ENCODE results near the gene MGAT5.

The MGAT5 gene

DNA sequence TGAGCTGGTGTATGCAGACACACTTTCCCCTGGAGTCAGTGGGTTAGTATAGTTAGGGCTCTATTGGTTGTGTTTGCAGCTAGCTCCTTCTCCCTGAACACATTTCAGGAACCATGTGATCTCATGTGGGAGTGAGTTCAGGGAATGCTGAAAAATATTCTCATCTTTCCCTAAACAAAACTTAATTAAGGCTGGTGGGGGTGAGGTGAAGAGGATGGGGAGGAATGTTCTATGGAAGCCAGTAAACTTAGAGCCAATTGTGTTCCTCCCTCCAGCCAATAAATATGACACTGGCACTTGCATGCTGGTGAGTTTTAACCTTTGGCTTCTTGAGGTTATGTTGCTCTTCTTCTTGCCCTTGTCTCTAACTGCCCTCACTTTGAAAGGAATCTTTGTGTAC lies 952 bp downstream of the MGAT5 start:
- TF ChIP-seq TEAD4 (IDR thresholded peaks at IDR 0.05) (no peak), ZBTB7A (IDR thresholded peaks at IDR 0.05; ENCODE audit: low read depth) (no peak), RAD21 (IDR thresholded peaks at IDR 0.05; ENCODE audit: low read depth) (no peak), TCF12 (IDR thresholded peaks at IDR 0.05; ENCODE audit: low read depth) (no peak)
- TF ChIP-seq, protein P1, sequence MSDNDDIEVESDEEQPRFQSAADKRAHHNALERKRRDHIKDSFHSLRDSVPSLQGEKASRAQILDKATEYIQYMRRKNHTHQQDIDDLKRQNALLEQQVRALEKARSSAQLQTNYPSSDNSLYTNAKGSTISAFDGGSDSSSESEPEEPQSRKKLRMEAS (IDR thresholded peaks at IDR 0.05): no peak

DNA sequence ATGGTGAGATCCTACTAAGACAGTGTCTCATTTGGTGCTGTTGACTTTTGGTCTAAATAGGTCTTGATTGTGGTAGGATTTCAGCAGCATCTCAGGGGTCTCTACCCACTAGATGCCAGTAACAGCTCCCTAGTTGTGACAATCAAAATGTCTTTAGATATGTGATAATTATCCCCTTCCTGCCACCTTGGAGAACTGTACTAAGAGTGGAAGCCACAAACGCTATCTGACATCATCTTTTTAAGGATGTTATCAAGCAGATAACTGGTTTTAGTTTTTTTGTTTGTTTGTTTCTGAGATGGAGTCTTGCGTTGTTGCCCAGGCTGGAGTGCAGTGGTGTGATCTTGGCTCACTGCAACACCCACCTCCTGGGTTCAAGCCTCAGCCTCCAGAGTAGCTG lies 3.1 kb downstream of the MGAT5 start:
- TF ChIP-seq, protein P1 (IDR thresholded peaks at IDR 0.05): no peak
- TF ChIP-seq CREB1 (IDR thresholded peaks at IDR 0.05; ENCODE audit: low read depth) (no peak), TCF12 (IDR thresholded peaks at IDR 0.05; ENCODE audit: low read depth) (no peak), NFIC (IDR thresholded peaks at IDR 0.05) (no peak), RAD21 (IDR thresholded peaks at IDR 0.05; ENCODE audit: low read depth) (no peak), TAF1 (IDR thresholded peaks at IDR 0.05; ENCODE audit: low read depth) (no peak)

DNA sequence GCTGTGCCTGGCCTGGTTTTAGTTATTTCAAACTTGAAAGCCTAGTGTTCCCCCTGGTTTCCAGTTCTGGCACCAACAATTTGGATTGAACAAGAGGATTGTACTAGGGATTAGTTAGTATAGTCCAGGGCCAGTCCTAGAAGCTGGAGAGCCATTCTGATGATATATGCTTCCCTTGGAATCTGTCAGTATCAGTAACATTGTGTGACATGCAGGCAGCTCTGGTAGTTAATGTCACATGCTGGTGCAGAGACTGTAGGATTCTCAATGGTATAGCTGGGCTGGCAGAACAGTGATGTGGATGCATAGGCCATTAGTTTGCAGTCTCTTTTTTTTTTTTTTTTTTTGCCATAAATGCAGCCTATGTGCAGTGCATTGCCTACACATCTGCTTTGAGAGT lies 3.6 kb downstream of the MGAT5 start:
- no peak for TF ChIP-seq RAD21 (IDR thresholded peaks at IDR 0.05; ENCODE audit: low read depth)
- TF ChIP-seq CEBPB (IDR thresholded peaks at IDR 0.05): no peak
- no peak for TF ChIP-seq NFIC (IDR thresholded peaks at IDR 0.05)
- no peak for TF ChIP-seq FOXM1 (IDR thresholded peaks at IDR 0.05; ENCODE audit: borderline replicate concordance, low read depth)
- TF ChIP-seq, protein P1 (IDR thresholded peaks at IDR 0.05): no peak
- no peak for TF ChIP-seq EP300 (IDR thresholded peaks at IDR 0.05; ENCODE audit: borderline replicate concordance)

DNA sequence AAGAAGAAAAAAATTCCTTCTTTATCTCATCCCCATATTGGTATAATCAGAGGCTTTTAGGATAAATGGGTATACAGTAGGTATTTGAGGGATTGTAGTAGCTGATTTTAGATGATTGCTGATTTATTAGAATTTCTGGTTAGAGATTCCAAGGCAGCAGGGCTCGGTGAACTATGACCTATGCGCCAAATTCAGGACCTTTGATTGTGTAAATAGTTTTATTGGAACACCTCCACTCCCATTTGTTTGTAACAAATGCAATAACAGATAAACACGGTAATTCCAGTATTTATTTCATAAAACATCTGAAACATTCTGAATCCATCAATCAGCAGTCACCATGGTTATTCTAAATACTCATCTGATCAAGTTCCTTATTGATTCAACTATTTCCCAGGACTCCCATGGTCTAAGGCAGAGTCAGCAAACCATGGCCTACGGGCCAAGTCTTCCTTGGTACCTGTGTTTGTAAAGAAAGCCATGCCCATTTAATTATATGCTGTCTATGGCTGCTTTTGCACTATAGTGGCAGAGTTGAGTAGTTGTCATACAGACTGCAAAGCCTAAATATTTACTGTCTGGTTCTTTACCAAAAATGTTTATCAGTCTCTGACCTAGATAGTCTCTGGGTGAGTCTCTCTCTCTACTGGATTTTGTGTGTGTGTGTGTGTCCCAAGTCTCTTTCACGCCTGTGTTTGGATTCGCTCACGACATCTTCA lies 4.3 kb downstream of the MGAT5 start:
- TF ChIP-seq, protein P1 (IDR thresholded peaks at IDR 0.05): no peak
- TF ChIP-seq ZBTB7A (IDR thresholded peaks at IDR 0.05; ENCODE audit: low read depth) (no peak), CEBPB (IDR thresholded peaks at IDR 0.05) (no peak), TEAD4 (IDR thresholded peaks at IDR 0.05) (no peak), EGR1 (IDR thresholded peaks at IDR 0.05) (no peak), CREB1 (IDR thresholded peaks at IDR 0.05; ENCODE audit: low read depth) (no peak), YY1 (IDR thresholded peaks at IDR 0.05; ENCODE audit: low read depth) (no peak), TCF12 (IDR thresholded peaks at IDR 0.05; ENCODE audit: low read depth) (no peak), FOXM1 (IDR thresholded peaks at IDR 0.05; ENCODE audit: borderline replicate concordance, low read depth) (no peak), RAD21 (IDR thresholded peaks at IDR 0.05; ENCODE audit: low read depth) (no peak), TAF1 (IDR thresholded peaks at IDR 0.05; ENCODE audit: low read depth) (no peak), NFIC (IDR thresholded peaks at IDR 0.05) (no peak), EP300 (IDR thresholded peaks at IDR 0.05; ENCODE audit: borderline replicate concordance) (no peak)
- TF ChIP-seq, protein P2, sequence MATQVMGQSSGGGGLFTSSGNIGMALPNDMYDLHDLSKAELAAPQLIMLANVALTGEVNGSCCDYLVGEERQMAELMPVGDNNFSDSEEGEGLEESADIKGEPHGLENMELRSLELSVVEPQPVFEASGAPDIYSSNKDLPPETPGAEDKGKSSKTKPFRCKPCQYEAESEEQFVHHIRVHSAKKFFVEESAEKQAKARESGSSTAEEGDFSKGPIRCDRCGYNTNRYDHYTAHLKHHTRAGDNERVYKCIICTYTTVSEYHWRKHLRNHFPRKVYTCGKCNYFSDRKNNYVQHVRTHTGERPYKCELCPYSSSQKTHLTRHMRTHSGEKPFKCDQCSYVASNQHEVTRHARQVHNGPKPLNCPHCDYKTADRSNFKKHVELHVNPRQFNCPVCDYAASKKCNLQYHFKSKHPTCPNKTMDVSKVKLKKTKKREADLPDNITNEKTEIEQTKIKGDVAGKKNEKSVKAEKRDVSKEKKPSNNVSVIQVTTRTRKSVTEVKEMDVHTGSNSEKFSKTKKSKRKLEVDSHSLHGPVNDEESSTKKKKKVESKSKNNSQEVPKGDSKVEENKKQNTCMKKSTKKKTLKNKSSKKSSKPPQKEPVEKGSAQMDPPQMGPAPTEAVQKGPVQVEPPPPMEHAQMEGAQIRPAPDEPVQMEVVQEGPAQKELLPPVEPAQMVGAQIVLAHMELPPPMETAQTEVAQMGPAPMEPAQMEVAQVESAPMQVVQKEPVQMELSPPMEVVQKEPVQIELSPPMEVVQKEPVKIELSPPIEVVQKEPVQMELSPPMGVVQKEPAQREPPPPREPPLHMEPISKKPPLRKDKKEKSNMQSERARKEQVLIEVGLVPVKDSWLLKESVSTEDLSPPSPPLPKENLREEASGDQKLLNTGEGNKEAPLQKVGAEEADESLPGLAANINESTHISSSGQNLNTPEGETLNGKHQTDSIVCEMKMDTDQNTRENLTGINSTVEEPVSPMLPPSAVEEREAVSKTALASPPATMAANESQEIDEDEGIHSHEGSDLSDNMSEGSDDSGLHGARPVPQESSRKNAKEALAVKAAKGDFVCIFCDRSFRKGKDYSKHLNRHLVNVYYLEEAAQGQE (IDR thresholded peaks at IDR 0.05; ENCODE audit: low read depth): no peak
- TF ChIP-seq, protein P3, sequence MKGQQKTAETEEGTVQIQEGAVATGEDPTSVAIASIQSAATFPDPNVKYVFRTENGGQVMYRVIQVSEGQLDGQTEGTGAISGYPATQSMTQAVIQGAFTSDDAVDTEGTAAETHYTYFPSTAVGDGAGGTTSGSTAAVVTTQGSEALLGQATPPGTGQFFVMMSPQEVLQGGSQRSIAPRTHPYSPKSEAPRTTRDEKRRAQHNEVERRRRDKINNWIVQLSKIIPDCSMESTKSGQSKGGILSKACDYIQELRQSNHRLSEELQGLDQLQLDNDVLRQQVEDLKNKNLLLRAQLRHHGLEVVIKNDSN (IDR thresholded peaks at IDR 0.05): no peak

DNA sequence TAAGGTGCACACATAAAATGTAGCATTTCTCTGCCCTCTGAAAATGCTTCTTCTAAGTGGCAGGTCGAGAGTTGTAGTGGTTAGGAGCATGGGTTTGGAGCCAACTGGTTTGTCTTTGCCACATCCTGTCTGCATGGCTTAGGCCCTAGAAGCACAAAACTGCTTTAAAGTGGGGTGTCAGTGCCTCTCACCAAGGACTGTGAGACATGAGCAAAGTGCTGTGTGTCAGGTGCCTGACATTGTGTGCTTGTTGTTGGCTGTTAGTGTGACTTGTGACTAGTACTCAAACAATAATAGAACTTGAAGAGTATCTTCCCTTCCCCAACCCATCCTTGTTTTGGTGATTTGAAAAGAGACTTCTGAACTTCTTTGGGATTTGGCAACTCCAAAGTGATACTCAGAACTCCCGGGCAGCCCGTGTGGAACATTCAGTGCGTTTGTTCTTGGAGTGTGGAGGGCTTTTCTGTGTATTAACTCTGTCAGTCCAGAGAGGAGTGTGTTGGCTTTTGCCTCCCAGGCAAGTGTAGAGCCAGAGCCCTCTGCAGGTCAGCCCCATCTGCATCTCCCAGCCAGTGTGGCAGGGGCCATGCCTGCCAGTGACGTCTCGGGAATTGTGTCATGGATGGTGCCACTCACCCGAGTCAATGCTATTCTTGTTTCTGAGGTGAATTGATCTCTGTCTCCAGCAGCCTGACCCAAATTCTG lies 5.0 kb downstream of the MGAT5 start:
- TF ChIP-seq EGR1 (IDR thresholded peaks at IDR 0.05) (no peak), RAD21 (IDR thresholded peaks at IDR 0.05; ENCODE audit: low read depth) (no peak), FOXM1 (IDR thresholded peaks at IDR 0.05; ENCODE audit: borderline replicate concordance, low read depth) (no peak), ZBTB7A (IDR thresholded peaks at IDR 0.05; ENCODE audit: low read depth) (no peak), YY1 (IDR thresholded peaks at IDR 0.05; ENCODE audit: low read depth) (no peak), TAF1 (IDR thresholded peaks at IDR 0.05; ENCODE audit: low read depth) (no peak), TEAD4 (IDR thresholded peaks at IDR 0.05) (no peak), CREB1 (IDR thresholded peaks at IDR 0.05; ENCODE audit: low read depth) (no peak), CEBPB (IDR thresholded peaks at IDR 0.05) (no peak), EP300 (IDR thresholded peaks at IDR 0.05; ENCODE audit: borderline replicate concordance) (no peak), NFIC (IDR thresholded peaks at IDR 0.05) (no peak), TCF12 (IDR thresholded peaks at IDR 0.05; ENCODE audit: low read depth) (no peak)
- TF ChIP-seq, protein P2 (IDR thresholded peaks at IDR 0.05; ENCODE audit: low read depth): no peak
- TF ChIP-seq, protein P1 (IDR thresholded peaks at IDR 0.05): no peak
- TF ChIP-seq, protein P3 (IDR thresholded peaks at IDR 0.05): no peak
